HPDE6-E6E7 (cell line): ENCODE measurements around the gene RPL18A.

Experiments
- DNase-seq: peaks from one replicate; pipeline ENCODE4 v3.0.0; 2011; ENCODE audit warnings: missing footprints; ENCODE audit errors: extremely low spot score

The RPL18A gene

DNA sequence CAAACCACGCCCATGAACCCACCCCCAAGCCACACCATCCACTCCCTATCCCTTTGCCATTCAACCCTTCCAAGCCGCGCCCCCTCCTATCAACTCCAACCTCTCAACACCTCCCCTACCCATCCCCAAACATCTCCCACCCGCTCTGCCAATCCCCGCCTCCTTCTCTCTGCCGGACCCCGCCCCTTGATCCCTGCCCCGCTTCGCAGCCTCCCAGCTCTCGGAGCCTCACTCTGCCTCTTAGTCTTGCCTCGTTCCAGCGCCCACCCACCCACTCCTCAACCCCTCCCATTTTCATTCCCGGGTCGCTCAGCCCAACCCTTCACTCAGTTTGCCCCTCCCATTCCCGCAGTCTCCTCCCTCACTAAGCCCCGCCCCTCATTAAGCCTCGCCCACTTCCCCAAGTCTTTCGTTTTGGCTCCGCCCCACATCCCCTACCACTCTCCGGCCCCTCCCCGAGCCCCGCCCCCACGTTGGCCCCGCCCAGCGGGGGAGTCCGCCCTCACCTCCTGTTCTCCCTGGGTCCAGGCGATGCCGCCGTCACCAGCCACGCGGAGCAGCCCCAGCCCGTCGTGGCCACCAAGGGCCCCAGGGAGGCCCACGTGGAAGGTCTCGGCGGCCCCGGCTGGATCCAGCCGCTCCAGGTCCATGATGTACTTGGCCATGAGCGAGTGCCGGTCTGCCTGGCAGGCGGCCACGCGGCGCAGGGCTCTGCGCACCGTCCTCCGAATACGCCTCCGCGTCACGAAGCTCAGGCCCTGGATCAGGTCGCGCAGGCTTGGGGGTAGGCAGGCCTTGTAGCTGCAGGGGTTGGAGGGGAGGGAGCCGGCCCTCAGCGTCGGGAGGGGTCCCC is 17.7 kb upstream of the RPL18A start:
- DNase-seq: peak; percentile 91

DNA sequence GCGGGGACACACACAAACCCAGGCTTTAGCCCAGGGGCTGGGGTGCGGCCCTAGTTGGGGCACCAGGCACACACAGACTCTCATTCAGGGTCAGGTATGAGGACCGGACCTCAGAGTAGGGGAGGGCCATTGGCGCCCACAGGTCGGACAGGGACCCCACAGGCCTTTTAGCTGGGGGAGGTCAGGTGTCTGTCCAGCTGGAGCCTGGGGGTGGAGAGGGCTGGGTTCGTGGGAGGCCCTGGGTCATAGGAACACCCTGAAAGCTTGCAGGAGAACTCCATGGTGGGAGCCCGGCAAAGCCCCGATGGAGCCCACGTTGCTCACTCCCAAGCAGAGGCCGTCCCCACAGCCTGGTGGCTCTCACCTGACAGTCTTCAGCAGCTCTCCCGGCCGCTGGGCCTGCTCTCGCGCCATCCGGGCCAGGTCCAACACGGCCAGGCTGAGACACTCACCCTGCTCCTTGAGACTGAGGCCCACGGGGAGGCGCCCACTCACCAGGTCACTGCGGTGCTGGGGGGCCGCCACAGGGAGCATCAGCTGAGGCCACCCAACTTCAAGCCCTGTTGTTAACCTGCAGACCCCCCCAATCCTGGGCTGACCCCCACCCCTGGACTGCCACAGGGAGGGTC is 16.9 kb upstream of the RPL18A start:
- no peak for DNase-seq

DNA sequence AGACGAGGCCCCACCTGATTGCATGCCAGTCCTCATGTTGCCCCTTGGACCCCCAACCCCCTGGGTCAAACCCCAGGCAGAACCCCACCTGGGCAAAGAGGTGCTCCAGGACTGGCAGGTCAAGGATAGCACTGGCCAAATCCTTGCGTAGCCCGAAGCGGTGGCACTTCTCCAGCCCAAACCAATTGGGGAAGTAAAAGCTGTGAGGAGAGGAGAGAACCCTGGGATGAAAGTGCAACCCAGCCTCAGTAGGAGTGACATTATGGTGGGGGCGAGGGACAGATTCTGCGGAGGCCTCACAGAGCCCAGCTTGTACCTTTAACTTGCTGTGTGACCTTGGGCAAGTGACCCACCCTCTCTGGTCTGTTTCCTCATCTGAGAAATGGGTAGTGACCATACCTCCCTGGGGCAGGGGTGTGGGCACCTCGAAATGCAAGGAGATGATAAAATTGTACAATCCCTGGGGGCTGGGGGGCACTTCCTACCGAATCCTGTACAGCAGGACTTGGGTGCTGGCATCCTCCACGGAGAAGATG is 16.4 kb upstream of the RPL18A start:
- DNase-seq: no peak

DNA sequence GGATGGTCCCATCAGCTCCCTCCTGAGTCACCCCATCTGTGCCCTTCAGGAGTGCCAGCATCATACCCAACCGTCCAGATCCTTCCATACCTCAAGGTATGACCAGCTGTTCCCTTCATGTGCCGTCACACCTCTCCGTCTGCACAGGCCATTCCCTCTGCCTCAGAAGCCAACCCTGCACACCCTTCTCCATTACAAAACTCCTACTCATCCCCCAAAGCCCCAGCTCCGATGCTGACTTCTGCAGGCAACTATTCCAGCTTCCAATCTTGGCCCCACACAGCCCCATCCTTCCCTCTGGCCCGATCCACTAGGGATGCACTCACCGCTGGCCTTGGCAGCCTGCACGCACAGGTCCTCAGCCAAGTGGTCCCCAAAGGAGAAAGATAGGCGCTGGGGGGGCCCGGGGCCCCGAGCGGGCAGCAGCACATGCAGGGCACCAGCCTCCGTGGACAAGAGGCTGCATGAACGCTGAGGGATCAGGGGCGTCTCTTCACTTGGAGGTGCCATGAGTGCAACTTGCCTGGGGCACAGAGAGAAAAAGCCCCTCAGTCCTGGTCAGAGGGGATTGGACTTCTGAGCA is 15.7 kb upstream of the RPL18A start:
- DNase-seq: no peak

DNA sequence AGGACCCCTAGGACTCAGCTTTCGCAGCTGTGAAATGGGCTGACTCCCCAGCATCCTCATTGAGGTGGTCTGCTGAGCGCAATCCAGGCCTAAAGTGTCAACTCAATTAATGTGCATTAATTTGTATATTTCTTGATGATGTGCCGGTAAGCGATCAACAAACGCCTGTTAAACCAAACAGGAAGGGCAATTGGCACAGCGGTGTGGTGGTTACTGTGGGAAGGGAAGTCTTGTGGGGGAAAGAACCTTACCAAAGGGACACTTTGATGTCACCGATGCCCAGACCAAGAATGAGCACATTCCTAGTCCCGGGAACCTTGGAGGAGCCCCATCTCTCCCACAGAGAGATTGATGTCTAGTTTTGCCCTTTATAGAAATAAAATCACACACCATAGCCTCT is 13.6 kb upstream of the RPL18A start:
- no peak for DNase-seq

DNA sequence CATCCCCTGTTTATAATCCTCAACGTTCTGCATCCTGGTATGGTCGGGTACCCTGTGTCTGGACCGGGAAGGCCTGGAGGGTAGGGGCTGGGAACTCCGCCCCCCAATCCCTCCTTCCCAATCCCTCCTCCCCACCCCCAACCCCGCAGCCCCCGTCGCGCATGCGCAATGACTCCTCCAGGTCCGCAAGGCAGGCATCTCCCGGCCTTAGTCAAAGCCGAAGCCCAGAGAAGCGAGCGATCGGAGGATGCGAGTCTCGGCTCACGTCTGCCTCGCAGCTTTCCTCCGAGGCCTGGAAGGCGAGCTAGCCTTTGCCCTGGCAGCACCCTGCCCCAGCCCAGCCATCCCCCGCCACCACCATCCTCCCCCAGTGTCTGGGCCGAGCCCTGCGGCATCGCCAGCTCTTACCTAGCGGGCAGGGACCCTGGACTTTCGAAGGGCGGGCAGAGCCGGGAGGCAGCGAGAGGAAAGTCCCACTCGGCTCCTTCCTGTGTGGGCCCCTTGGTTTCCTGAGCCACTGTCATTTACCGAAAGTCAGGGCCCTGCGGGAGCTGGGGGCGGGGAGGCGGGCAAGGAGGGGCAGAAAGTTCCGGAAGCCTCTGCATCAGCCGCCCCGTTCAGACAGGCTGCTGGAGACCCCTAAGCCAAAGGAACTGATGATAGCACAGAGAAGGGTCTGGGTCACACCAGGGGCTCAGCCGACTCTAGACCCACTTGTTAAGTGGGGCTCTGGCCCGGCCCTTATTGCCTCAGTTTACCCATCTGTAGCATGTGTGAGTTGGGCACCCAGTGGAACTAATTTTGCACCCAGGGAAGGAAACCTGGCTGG is 12.0 kb upstream of the RPL18A start, which contains the start of gene JAK3:
Gene JAK3, minus strand, starts transcription at position 445 of the 829 bp plus-strand sequence. CDS start 3,565 bp downstream, outside the sequence.
- peak; percentile 45 for DNase-seq

DNA sequence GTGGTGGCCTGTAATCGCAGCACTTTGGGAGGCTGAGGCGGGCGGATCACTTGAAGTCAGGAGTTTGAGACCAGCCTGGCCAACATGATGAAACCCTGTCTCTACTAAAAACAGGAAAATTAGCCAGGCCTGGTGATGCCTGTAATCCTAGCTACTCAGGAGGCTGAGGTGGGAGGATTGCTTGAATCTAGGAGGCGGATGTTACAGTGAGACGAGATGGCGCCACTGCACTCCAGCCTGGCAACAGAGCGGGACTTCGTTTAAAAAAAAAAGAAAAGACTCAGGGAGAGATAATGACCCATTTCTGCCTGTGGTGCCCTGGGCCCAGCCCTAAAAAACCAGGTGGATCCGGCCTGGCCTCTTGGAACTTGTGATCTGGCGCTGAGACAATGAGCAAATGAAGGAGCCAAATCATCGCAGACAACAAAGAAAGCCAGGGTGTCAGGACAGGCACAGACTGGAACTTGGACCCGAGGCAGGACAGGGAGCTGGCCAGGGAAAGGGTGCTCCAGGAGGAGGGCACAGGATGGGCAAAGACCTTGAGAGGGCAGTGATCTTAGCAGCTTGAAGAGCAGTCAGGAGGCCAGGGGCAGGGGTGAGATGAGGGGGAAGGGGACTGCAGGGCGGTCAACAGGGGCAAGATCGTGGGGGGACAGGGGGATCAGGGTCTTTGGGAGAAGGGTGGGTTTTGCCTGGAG is 11.0 kb upstream of the RPL18A start:
- no peak for DNase-seq

DNA sequence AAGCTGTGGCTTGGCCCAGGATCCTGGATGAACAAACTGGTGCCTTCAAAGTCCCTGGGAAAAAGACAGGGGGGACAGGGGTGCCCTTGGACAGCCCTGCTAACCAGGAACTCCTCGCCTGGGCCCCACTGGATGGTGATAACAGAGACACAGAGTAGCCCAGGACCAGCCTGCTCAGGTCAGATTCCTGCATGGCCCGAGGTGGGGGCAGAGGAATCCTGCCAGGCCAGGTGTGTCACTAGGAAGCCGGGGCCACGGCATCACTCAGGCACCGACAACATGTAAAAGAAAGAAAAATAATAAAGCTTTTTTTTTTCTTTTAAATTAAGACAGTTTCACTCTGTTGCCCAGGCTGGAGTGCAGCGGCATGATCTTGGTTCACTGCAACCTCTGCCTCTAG is 5.6 kb upstream of the RPL18A start:
- DNase-seq: no peak

DNA sequence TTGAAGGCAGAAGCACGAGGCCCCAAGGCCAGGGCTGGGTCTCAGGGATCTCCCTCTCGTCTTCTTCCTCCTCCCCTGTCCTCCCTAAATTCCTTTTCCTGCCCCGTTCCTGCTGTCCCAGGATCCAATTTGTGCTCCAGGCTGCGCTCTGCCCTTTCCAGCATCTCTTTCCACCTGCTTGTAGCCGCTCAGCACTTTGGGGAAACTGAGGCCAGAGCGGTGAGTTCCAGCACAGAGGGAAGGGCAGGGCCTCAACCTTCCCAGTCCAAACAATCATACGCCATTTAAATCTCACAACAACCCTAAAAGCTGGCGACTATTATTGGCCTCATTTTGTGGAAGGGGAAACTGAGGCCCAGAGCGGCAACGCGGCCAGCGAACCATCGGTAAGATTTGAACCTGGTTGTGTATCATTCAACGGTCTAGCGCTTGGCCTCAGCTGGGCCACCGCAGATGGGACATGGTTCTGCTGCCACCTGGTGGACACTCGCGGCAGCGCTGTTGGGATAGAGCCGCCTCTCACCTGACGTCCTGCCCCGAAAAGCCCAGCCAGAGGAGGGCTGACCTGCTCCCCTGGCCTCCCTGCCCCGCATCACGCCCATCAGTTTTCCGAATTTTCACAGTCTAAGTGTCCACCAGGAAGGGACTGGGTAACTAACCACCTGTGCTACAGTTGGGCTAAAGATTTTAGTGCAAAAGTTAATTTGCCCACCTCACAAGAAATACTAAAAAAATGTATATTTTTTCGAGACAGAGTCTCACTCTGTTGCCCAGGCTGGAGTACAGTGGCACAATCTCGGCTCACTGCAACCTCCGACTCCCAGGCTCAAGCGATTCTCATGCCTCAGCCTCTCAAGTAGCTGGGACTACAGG is 4.2 kb upstream of the RPL18A start:
- peak; percentile 80 for DNase-seq

DNA sequence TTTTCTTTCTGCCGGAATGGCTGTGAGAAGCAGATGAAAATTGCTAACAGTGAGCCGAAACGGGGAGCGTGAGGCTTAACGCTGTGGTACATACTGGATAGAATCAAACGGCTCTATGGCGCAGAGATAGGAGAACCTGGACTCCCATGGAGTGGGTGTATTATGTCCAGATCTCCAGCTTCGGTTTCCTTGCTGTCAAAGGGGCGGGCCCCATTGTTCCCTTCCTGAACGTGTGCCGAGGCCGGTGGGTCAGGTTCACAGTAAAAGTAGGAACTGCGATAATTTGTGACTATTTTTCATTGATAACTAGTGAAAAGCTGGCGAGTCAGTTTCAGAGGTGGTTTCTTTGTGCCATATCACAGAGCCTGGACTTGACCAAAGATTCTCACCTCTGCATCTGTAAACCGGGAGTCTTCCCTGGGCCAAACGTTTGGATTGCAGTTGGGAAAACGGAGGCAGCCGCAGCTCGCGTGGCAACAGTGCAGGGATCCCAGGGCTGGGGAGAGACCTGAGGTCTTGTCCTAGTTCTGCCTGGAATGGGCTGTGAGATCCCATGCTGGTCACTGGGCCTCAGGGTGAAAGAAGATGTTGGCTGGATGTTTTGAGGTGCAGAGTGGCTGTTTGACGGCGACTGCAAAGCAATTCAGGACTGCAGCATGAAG is 752 bp downstream of the RPL18A start:
- DNase-seq: no peak

- DNase-seq: no peak
Observed at GRCh38 chr19:17860993-17861360, 1.3 kb downstream of the RPL18A start.

- no peak for DNase-seq
Observed at GRCh38 chr19:17861542-17862402, 2.1 kb downstream of the RPL18A start.

DNA sequence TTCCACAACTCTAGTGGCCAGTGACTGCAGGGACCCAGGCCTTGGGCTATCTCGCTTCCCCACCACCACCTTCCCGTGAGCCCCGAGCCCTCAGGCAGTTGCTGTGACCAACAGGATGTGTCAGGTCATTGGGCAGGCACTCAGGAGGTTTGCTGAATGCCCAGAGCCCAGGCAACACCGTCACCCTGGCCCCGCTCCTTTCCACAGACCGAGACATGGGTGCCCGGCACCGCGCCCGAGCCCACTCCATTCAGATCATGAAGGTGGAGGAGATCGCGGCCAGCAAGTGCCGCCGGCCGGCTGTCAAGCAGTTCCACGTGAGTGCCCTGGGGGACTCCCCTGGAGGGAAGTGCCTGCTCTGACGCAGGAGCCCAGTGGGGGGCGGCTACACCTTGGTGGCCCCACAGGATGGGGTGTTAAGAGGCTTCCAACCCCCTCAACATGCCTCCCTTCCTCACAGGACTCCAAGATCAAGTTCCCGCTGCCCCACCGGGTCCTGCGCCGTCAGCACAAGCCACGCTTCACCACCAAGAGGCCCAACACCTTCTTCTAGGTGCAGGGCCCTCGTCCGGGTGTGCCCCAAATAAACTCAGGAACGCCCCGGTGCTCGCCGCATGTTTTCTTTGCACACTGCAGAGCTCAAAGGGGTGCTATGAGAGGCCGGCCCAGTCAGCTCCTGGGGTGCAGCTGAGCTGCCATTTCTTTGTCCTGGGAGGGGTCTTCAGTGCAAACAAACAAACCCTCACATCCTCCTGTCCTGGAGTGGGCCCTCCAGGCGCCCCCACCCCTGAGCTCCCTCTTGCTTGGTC is 3.2 kb downstream of the RPL18A start:
- DNase-seq: no peak

DNA sequence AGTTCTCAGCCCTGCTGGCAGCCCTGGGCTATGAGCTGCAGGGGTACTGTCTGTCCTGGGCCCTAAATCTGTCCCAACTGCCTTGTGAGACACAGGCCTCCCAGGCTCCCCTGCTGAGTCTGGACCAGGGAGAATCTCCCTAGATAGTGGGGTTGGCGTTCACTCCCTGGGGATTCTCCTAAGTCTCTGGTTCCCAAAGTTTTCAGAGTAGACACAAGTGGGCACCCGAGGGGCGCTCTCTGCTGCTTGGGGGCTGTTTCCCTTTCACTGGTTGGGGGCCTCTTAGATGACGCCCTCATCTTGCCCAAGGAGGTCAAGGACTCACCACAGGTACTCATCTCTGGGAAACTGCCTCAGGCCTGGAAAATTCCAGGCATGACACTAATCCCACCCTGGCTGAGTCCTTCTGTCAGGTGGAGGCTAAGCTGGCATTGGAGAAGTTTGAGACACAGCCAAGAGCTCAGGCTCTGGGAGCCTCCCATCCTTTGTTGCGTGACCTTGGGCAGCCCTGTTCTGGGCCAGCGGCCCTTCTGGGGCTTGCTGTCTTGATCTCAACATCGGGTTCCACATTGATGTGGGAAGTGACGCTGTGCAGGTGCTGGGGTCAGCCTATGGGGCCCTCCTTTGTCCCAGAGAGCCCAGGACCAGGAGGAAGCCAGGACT is 3.9 kb downstream of the RPL18A start:
- DNase-seq: no peak

DNA sequence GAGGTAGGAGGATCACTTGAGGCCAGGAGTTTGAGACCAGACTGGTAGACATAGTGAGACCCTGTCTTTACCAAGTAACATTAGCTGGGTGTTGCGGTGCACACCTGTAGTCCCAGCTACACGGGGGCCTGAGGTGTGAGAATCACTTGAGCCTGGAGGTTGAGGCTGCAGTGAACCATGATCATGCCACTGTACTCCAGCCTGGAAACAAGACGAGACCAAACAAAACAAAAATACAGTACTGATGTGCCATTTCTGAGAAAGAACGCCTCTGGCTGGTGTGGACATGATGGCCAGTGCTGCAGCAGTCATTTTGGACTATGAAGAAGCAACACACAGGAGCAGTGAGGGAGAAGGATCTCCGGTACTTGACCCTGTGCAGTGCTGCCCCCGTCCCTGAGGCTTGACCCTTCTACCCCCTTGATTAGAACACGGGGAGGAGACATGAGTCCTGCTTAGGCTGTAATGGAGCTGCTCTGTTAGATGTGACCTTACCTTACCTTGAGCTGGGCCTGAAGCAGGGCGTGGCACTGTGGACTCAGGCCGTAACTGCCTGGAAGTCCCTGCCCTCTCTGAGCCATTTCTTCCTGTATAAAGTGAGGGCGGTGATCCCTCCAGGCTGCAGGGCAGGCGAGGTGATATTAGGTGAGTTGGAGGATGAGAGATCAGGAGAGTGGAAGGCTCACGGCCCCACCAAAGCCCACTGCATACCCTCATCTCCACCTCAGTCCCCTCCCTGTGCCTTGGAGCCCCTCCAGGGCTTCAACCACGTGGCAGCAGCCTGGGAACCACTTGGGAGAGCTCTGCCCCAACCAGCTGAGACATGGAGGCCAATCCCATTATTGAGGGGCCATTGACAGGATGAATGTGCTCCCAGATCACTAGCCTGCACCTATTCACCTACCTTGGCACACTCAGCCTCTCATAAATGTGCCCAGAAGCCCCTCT is 5.9 kb downstream of the RPL18A start:
- no peak for DNase-seq

- DNase-seq: no peak
Observed at GRCh38 chr19:17866312-17866963, 6.7 kb downstream of the RPL18A start.
